GM12892 (cell line): ENCODE results near the gene BPIFA2.

Experiments used
- POLR2A ChIP-seq: IDR thresholded peaks from 2 replicates; pipeline ENCODE4 v1.6.1; 2011; ENCODE audit warnings: low read depth, low read length, control low read depth
- POLR2AphosphoS5 ChIP-seq: IDR thresholded peaks from 2 replicates; pipeline ENCODE4 v1.6.1; 2011; ENCODE audit warnings: low read depth, low read length, control low read depth

- TF ChIP-seq POLR2AphosphoS5 (no peak), POLR2A (no peak)
Observed at GRCh38 chr20:33131949-33132473, 35.9 kb upstream of the BPIFA2 start.
